GM12873 (cell line): ENCODE measurements around the gene WDR54.

Source experiments
- CTCF ChIP-seq: IDR thresholded peaks from 2 replicates; pipeline ENCODE4 v1.5.1; 2012; ENCODE audit warnings: low read depth, mild to moderate bottlenecking, moderate library complexity, low read length, control low read depth; ENCODE audit not compliant: insufficient read depth; ENCODE audit errors: missing control alignments

Gene WDR54

GRCh38 chr2:74417197-74417596 lies 4.3 kb upstream of the WDR54 start:
- no peak for TF ChIP-seq CTCF

- TF ChIP-seq CTCF: no peak
These were observed 3.8 kb upstream of the WDR54 start for GRCh38 chr2:74417763-74418162.

GRCh38 chr2:74418312-74418711 lies 3.2 kb upstream of the WDR54 start:
- TF ChIP-seq CTCF: no peak

DNA sequence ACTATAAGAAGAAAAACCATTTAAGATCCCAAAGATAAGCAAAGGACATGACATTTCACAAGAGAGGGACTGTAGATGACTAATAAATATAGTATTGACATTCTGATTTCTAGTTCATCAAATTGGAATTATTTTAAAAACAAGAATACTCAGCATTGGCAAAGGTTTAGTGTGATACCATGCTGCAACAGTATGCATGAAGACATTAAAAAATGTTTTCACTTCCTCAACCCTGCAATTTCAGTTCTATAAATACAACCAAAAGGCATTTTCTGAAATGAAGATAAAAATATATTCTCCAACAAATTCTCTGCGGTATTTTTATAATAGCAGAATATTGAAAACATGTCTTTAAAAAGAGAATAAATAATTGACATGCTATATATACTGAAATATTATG lies 2.2 kb upstream of the WDR54 start:
- TF ChIP-seq CTCF: no peak

DNA sequence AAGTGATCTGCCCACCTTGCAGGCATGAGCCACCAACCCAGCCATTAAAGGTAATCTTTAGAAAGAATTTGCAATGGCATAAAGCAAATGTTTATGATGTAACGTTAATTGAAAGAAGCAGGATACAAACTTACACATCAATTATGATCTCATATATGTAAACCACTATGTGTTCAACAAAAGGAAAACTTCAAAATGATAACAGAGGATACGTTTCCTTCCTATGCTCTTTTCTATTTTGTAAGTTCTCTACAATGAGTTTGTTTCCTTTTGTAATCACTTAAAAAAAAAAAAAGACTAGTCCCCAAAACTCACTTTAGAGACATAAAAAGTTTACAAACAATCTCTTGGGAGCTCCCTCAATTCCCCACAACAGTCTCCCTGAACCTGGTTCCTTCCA lies 1.5 kb upstream of the WDR54 start:
- TF ChIP-seq CTCF: no peak

GRCh38 chr2:74423231-74424095 lies 1.9 kb downstream of the WDR54 start:
- no peak for TF ChIP-seq CTCF

GRCh38 chr2:74424139-74424992 lies 2.8 kb downstream of the WDR54 start:
- TF ChIP-seq CTCF: no peak
